Prostate gland (tissue), 2 donors: Measurements from ENCODE around the gene ULK2.

Experiments used
- POLR2A ChIP-seq: fragments of 450-650 bp; IDR thresholded peaks from one replicate; pipeline ENCODE4 v1.6.1; 2016; ENCODE audit warnings: antibody characterized with exemption, mild to moderate bottlenecking
- POLR2AphosphoS5 ChIP-seq: sonication (generic); formaldehyde crosslinking; IDR thresholded peaks from one replicate; pipeline ENCODE4 v1.6.1; 2017; ENCODE audit warnings: antibody characterized with exemption
- TF ChIP-seq, protein P1 (sequence below), 4 experiments: fragments of 200-600 bp in 2 of 4; fragments of 450-650 bp in 2 of 4; sonication (generic) in 2 of 4; IDR thresholded peaks; 1 replicate in 3 of 4; 2 replicates in 1 of 4; pipeline ENCODE4 v1.5.1; 2016 to 2019; ENCODE audit warnings: antibody characterized with exemption in 4 of 4, mild to moderate bottlenecking in 2 of 4, moderate library complexity in 2 of 4

DNA sequence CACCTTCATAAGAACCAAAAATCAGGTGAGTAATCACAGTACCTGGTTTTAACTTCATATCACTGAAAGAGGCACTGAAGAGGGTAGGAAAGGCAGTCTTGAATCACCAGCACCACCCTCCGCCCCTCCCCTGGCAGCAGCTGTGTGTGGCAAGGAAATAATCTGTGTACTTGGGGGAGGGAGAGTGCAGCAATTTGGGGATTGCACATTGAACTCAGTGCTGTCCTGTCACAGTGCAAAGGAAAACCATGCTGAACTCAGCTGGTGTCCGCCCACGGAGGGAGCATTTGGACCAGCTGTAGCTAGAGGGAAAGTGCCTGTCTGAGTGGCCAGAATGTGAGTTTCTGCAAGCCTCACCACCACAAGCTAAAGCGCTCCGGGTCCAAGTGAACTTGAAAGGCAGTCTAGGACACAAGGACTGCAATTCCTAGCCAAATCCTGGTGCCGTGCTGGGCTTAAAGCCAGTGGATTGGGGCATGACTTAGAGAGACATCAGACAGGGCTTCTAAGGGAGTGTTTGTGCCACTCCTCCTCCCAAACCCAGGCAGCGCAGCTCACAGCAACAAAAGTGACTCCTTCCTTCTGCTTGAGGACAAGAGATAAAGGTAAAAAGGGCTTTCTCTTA lies 79.9 kb downstream of the ULK2 start:
- TF ChIP-seq, protein P1, sequence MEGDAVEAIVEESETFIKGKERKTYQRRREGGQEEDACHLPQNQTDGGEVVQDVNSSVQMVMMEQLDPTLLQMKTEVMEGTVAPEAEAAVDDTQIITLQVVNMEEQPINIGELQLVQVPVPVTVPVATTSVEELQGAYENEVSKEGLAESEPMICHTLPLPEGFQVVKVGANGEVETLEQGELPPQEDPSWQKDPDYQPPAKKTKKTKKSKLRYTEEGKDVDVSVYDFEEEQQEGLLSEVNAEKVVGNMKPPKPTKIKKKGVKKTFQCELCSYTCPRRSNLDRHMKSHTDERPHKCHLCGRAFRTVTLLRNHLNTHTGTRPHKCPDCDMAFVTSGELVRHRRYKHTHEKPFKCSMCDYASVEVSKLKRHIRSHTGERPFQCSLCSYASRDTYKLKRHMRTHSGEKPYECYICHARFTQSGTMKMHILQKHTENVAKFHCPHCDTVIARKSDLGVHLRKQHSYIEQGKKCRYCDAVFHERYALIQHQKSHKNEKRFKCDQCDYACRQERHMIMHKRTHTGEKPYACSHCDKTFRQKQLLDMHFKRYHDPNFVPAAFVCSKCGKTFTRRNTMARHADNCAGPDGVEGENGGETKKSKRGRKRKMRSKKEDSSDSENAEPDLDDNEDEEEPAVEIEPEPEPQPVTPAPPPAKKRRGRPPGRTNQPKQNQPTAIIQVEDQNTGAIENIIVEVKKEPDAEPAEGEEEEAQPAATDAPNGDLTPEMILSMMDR (IDR thresholded peaks at IDR 0.05) = no peak
- TF ChIP-seq POLR2AphosphoS5 = no peak
- TF ChIP-seq POLR2A = no peak
